ENCODE results near the gene TMEM145.

The TMEM145 gene

GRCh38 chr19:42351079-42351735 is 38.1 kb downstream of the TMEM145 start:
- no peak for TF ChIP-seq ZBTB7A (IDR thresholded peaks at IDR 0.05; ENCODE audit: low read depth)
- TF ChIP-seq FOXM1 (IDR thresholded peaks at IDR 0.05; ENCODE audit: borderline replicate concordance, low read depth), result no peak
- no peak for TF ChIP-seq USF1 (IDR thresholded peaks at IDR 0.05)
- no peak for TF ChIP-seq YY1 (IDR thresholded peaks at IDR 0.05; ENCODE audit: low read depth)
- no peak for TF ChIP-seq TAF1 (IDR thresholded peaks at IDR 0.05; ENCODE audit: low read depth)
- no peak for TF ChIP-seq TCF12 (IDR thresholded peaks at IDR 0.05; ENCODE audit: low read depth)

GRCh38 chr19:42352301-42353259 is 39.5 kb downstream of the TMEM145 start:
- TF ChIP-seq TEAD4 (IDR thresholded peaks at IDR 0.05) (no peak), RAD21 (IDR thresholded peaks at IDR 0.05; ENCODE audit: low read depth) (no peak), TAF1 (IDR thresholded peaks at IDR 0.05; ENCODE audit: low read depth) (no peak), CEBPB (IDR thresholded peaks at IDR 0.05) (no peak), USF1 (IDR thresholded peaks at IDR 0.05) (no peak), ZBTB7A (IDR thresholded peaks at IDR 0.05; ENCODE audit: low read depth) (no peak), EP300 (IDR thresholded peaks at IDR 0.05; ENCODE audit: borderline replicate concordance) (no peak), YY1 (IDR thresholded peaks at IDR 0.05; ENCODE audit: low read depth) (no peak), REST (IDR thresholded peaks at IDR 0.05; ENCODE audit: low read depth) (no peak), NFIC (IDR thresholded peaks at IDR 0.05) (no peak), TCF12 (IDR thresholded peaks at IDR 0.05; ENCODE audit: low read depth) (no peak), FOXM1 (IDR thresholded peaks at IDR 0.05; ENCODE audit: borderline replicate concordance, low read depth) (no peak), CREB1 (IDR thresholded peaks at IDR 0.05; ENCODE audit: low read depth) (no peak), EGR1 (IDR thresholded peaks at IDR 0.05) (no peak), MAX (IDR thresholded peaks at IDR 0.05) (no peak)

GRCh38 chr19:42353341-42354015 is 40.4 kb downstream of the TMEM145 start:
- TF ChIP-seq CEBPB (IDR thresholded peaks at IDR 0.05) (no peak), CREB1 (IDR thresholded peaks at IDR 0.05; ENCODE audit: low read depth) (no peak), EGR1 (IDR thresholded peaks at IDR 0.05) (no peak), TEAD4 (IDR thresholded peaks at IDR 0.05) (no peak), FOXM1 (IDR thresholded peaks at IDR 0.05; ENCODE audit: borderline replicate concordance, low read depth) (no peak), USF1 (IDR thresholded peaks at IDR 0.05) (no peak), TAF1 (IDR thresholded peaks at IDR 0.05; ENCODE audit: low read depth) (no peak), ZBTB7A (IDR thresholded peaks at IDR 0.05; ENCODE audit: low read depth) (no peak), RAD21 (IDR thresholded peaks at IDR 0.05; ENCODE audit: low read depth) (no peak), TCF12 (IDR thresholded peaks at IDR 0.05; ENCODE audit: low read depth) (no peak), YY1 (IDR thresholded peaks at IDR 0.05; ENCODE audit: low read depth) (no peak), MAX (IDR thresholded peaks at IDR 0.05) (no peak)

- TF ChIP-seq TEAD4 (IDR thresholded peaks at IDR 0.05) (no peak), YY1 (IDR thresholded peaks at IDR 0.05; ENCODE audit: low read depth) (no peak), TAF1 (IDR thresholded peaks at IDR 0.05; ENCODE audit: low read depth) (no peak), REST (IDR thresholded peaks at IDR 0.05; ENCODE audit: low read depth) (no peak), ZBTB7A (IDR thresholded peaks at IDR 0.05; ENCODE audit: low read depth) (no peak), TCF12 (IDR thresholded peaks at IDR 0.05; ENCODE audit: low read depth) (no peak), EP300 (IDR thresholded peaks at IDR 0.05; ENCODE audit: borderline replicate concordance) (no peak), EGR1 (IDR thresholded peaks at IDR 0.05) (no peak), NFIC (IDR thresholded peaks at IDR 0.05) (no peak), RAD21 (IDR thresholded peaks at IDR 0.05; ENCODE audit: low read depth) (no peak), FOXM1 (IDR thresholded peaks at IDR 0.05; ENCODE audit: borderline replicate concordance, low read depth) (no peak), CEBPB (IDR thresholded peaks at IDR 0.05) (no peak), MAX (IDR thresholded peaks at IDR 0.05) (no peak), USF1 (IDR thresholded peaks at IDR 0.05) (no peak), CREB1 (IDR thresholded peaks at IDR 0.05; ENCODE audit: low read depth) (no peak)
These were observed 42.8 kb downstream of the TMEM145 start for GRCh38 chr19:42355896-42356295.
